H9 (cell line): Measurements from ENCODE around the gene CD300E. TPM values are rescaled to one million over a fixed set of nuclear protein-coding genes. Genes with fewer than 3 reads are reported as not detected.

Experiments used
- DNase-seq: peaks from one replicate; pipeline ENCODE4 v3.0.0-alpha.2; 2017
- H2AFZ ChIP-seq: one replicate; pipeline ENCODE4 v1.6.1; 2013; ENCODE audit warnings: mild to moderate bottlenecking, low read length, control low read depth, moderate library complexity
- H2AK5ac ChIP-seq: 2 replicates; pipeline ENCODE4 v1.6.1; 2013; ENCODE audit warnings: low read length, control low read depth, mixed read lengths; ENCODE audit not compliant: insufficient read length
- H2BK120ac ChIP-seq: one replicate; pipeline ENCODE4 v1.6.1; 2013; ENCODE audit warnings: low read depth, mild to moderate bottlenecking, low read length, control low read depth, inconsistent platforms; ENCODE audit not compliant: poor library complexity, severe bottlenecking
- H2BK12ac ChIP-seq: 2 replicates; pipeline ENCODE4 v1.6.1; 2013; ENCODE audit warnings: low read length, control low read depth, mixed read lengths, low read depth; ENCODE audit not compliant: insufficient read length
- H2BK15ac ChIP-seq: 2 replicates; pipeline ENCODE4 v1.6.1; 2013; ENCODE audit warnings: low read depth, low read length, control low read depth
- H2BK20ac ChIP-seq: one replicate; pipeline ENCODE4 v1.6.1; 2013; ENCODE audit warnings: low read depth, mild to moderate bottlenecking, low read length, control low read depth, inconsistent platforms; ENCODE audit not compliant: poor library complexity, severe bottlenecking
- H2BK5ac ChIP-seq: 2 replicates; pipeline ENCODE4 v1.6.1; 2013; ENCODE audit warnings: low read length, control low read depth, mixed read lengths; ENCODE audit not compliant: insufficient read length
- H3K14ac ChIP-seq: 2 replicates; pipeline ENCODE4 v1.6.1; 2013; ENCODE audit warnings: low read length, control low read depth; ENCODE audit not compliant: insufficient read depth
- H3K18ac ChIP-seq: 2 replicates; pipeline ENCODE4 v1.6.1; 2013; ENCODE audit warnings: low read depth, mild to moderate bottlenecking, mixed read lengths, low read length, control low read depth; ENCODE audit not compliant: insufficient read length
- H3K23ac ChIP-seq: 2 replicates; pipeline ENCODE4 v1.6.1; 2013; ENCODE audit warnings: low read length, control low read depth, mixed read lengths, low read depth; ENCODE audit not compliant: insufficient read length
- H3K23me2 ChIP-seq: 2 replicates; pipeline ENCODE4 v1.6.1; 2013; ENCODE audit warnings: low read depth, mild to moderate bottlenecking, mixed read lengths, low read length, control low read depth; ENCODE audit not compliant: insufficient read length, poor library complexity, severe bottlenecking
- H3K27ac ChIP-seq: 2 replicates; pipeline ENCODE4 v1.5.1; 2013; ENCODE audit warnings: low read length, control low read depth, mixed read lengths, low read depth; ENCODE audit not compliant: insufficient read length
- H3K27me3 ChIP-seq: 2 replicates; pipeline ENCODE4 v1.6.1; 2013; ENCODE audit warnings: low read length, control low read depth, inconsistent platforms; ENCODE audit not compliant: insufficient read depth
- H3K4ac ChIP-seq: 2 replicates; pipeline ENCODE4 v1.6.1; 2013; ENCODE audit warnings: low read depth, mild to moderate bottlenecking, control low read depth, inconsistent platforms, low read length, moderate library complexity
- H3K4me1 ChIP-seq: 2 replicates; pipeline ENCODE4 v1.6.1; 2013; ENCODE audit warnings: low read length, control low read depth, inconsistent platforms; ENCODE audit not compliant: insufficient read depth
- H3K4me2 ChIP-seq: 2 replicates; pipeline ENCODE4 v1.6.1; 2013; ENCODE audit warnings: low read length, control low read depth, mixed read lengths; ENCODE audit not compliant: insufficient read length, insufficient read depth
- H3K56ac ChIP-seq: 2 replicates; pipeline ENCODE4 v1.6.1; 2013; ENCODE audit warnings: low read depth, mild to moderate bottlenecking, mixed read lengths, low read length, control low read depth; ENCODE audit not compliant: insufficient read length
- H3K79me1 ChIP-seq: 2 replicates; pipeline ENCODE4 v1.6.1; 2013; ENCODE audit warnings: low read depth, mild to moderate bottlenecking, moderate library complexity, low read length, control low read depth, inconsistent platforms; ENCODE audit not compliant: insufficient read depth, poor library complexity, severe bottlenecking
- H3K79me2 ChIP-seq: 2 replicates; pipeline ENCODE4 v1.6.1; 2013; ENCODE audit warnings: low read length, control low read depth, inconsistent platforms; ENCODE audit not compliant: insufficient read depth
- H3K9ac ChIP-seq: 2 replicates; pipeline ENCODE4 v1.6.1; 2013; ENCODE audit warnings: low read length, control low read depth, mixed read lengths; ENCODE audit not compliant: insufficient read length; ENCODE audit errors: extremely low read depth
- H3K9me3 ChIP-seq: one replicate; pipeline ENCODE4 v1.6.1; 2013; ENCODE audit warnings: low read depth, low read length, inconsistent platforms; ENCODE audit not compliant: control insufficient read depth
- H3T11ph ChIP-seq: one replicate; pipeline ENCODE4 v1.6.1; 2013; ENCODE audit warnings: mild to moderate bottlenecking, low read length, control low read depth, inconsistent platforms
- H4K20me1 ChIP-seq: one replicate; pipeline ENCODE4 v1.6.1; 2013; ENCODE audit not compliant: control insufficient read depth, insufficient read length, insufficient read depth
- H4K5ac ChIP-seq: 2 replicates; pipeline ENCODE4 v1.6.1; 2013; ENCODE audit warnings: low read depth, mild to moderate bottlenecking, mixed read lengths, low read length, control low read depth; ENCODE audit not compliant: insufficient read length
- H4K8ac ChIP-seq: replicated peaks from 2 replicates; pipeline ENCODE4 v1.6.1; 2013; ENCODE audit warnings: low read length, control low read depth, mixed read lengths, low read depth; ENCODE audit not compliant: insufficient read length
- H4K91ac ChIP-seq: 2 replicates; pipeline ENCODE4 v1.6.1; 2013; ENCODE audit warnings: low read depth, mild to moderate bottlenecking, moderate library complexity, mixed read lengths, low read length, control low read depth; ENCODE audit not compliant: insufficient read length
- H3K27ac Mint-ChIP-seq, 3 experiments: 2 replicates in 2 of 3; 3 replicates in 1 of 3; pipeline ENCODE4 v1.8.0; 2020 to 2021; ENCODE audit warnings: mixed read lengths in 3 of 3, mild to moderate bottlenecking in 1 of 3, moderate library complexity in 1 of 3
- H3K27me3 Mint-ChIP-seq: 2 replicates; pipeline ENCODE4 v1.8.0; 2021; ENCODE audit warnings: low read depth, mild to moderate bottlenecking, moderate library complexity, mixed read lengths
- H3K36me3 Mint-ChIP-seq, 3 experiments: 2 replicates in 2 of 3; 3 replicates in 1 of 3; pipeline ENCODE4 v1.8.0; 2020 to 2021; ENCODE audit warnings: low read depth in 3 of 3, mixed read lengths in 3 of 3; ENCODE audit not compliant: insufficient read depth in 1 of 3
- H3K4me1 Mint-ChIP-seq, 2 experiments: 2 replicates each; pipeline ENCODE4 v1.8.0; 2020; ENCODE audit warnings: mixed read lengths in 2 of 2
- H3K4me3 Mint-ChIP-seq, 2 experiments: 2 replicates in 1 of 2; 3 replicates in 1 of 2; pipeline ENCODE4 v1.8.0; 2020 to 2021; ENCODE audit warnings: mild to moderate bottlenecking in 2 of 2, mixed read lengths in 2 of 2, moderate library complexity in 1 of 2
- H3K9me3 Mint-ChIP-seq, 2 experiments: 2 replicates in 1 of 2; 3 replicates in 1 of 2; pipeline ENCODE4 v1.8.0; 2020; ENCODE audit warnings: mild to moderate bottlenecking in 2 of 2, mixed read lengths in 2 of 2, moderate library complexity in 1 of 2
- CTCF ChIP-seq: fragments of 200-600 bp; sonication (generic); conservative IDR thresholded peaks from 3 replicates; pipeline ENCODE4 v1.8.0; 2021; ENCODE audit warnings: antibody characterized with exemption, mild to moderate bottlenecking
- WGBS: extraction: QIAGEN DNeasy Blood & Tissue Kit; methylation state at CpG from one replicate; pipeline ENCODE4 v1.1.7; 2013; ENCODE audit warnings: missing lambda C conversion rate, low lambda C conversion rate, mixed read lengths; ENCODE audit not compliant: insufficient read length; ENCODE audit errors: extremely low coverage; 5-methylcytosine and 5-hydroxymethylcytosine counted together
- total RNA-seq: library from RNA; stranded (reverse); gene quantifications from 2 replicates; pipeline ENCODE4 v1.2.1, GENCODE V29; 2021

Gene CD300E
- total RNA-seq, 1 experiment from 2014 or later = not detected

GRCh38 chr17:74561586-74561985 is 62.0 kb downstream of the CD300E start:
- Histone ChIP-seq H2BK15ac (no peak overlapping the region), H4K91ac (no peak overlapping the region), H2BK12ac (no peak overlapping the region), H2AFZ (no peak overlapping the region), H3K18ac (no peak overlapping the region), H2AK5ac (no peak overlapping the region), H3K9ac (no peak overlapping the region), H3K4ac (no peak overlapping the region), H4K5ac (no peak overlapping the region), H3K14ac (no peak overlapping the region), H3K79me1 (no peaks in the 10 kb centered on the region), H2BK120ac (no peak overlapping the region), H2BK5ac (no peak overlapping the region), H3K23ac (no peak overlapping the region), H4K20me1 (no peaks in the 10 kb centered on the region), H3K56ac (no peak overlapping the region), H3K27ac (no peak overlapping the region), H3T11ph (no peak overlapping the region), H3K79me2 (no peaks in the 10 kb centered on the region), H3K9me3 (peaks cover 9% of the 10 kb centered on the region), H3K27me3 (0 out of 2 replicates have a peak, but pooled peaks cover 2% of the 10 kb centered on the region), H2BK20ac (no peak overlapping the region), H3K4me1 (peaks cover 2% of the 10 kb centered on the region; the same call in 1 of the 2 replicates), H3K23me2 (no peaks in the 10 kb centered on the region), H4K8ac (no peak overlapping the region), H3K4me2 (no peak overlapping the region)
- no peak for TF ChIP-seq CTCF
- H3K9me3 Mint-ChIP-seq = peaks cover 19 to 31% of the 10 kb centered on the region in 2 experiments
- WGBS = no CpG with 5 or more reads among the region's 3 CpGs
- peaks cover 47% of the 10 kb centered on the region for H3K27me3 Mint-ChIP-seq
- peaks cover 16 to 20% of the 10 kb centered on the region in 2 experiments for H3K4me1 Mint-ChIP-seq
- H3K36me3 Mint-ChIP-seq = peaks cover 12 to 22% (median 14%) of the 10 kb centered on the region in 3 experiments
- no peak overlapping the region for H3K27ac Mint-ChIP-seq
- H3K4me3 Mint-ChIP-seq = no peak overlapping the region
- no peak for DNase-seq

Other genes starting within 250 kb of the CD300E start
- gene GPRC5C, start 191.7 kb downstream of the CD300E start, total RNA-seq = 15.2 and 15.5 TPM in 2 replicates
- gene CD300A, start 157.1 kb downstream of the CD300E start, total RNA-seq = not detected in 2 replicates
- gene CD300LB, start 92.3 kb downstream of the CD300E start, total RNA-seq = not detected in 2 replicates
- not detected in 2 replicates for gene CD300C, start 77.6 kb downstream of the CD300E start, total RNA-seq
- gene CD300H, start 56.2 kb downstream of the CD300E start, total RNA-seq = not detected in 2 replicates
- gene CD300LD, start 31.5 kb downstream of the CD300E start, total RNA-seq = not detected in 2 replicates
- not detected in 2 replicates for gene CD300LF, start 89.2 kb upstream of the CD300E start, total RNA-seq
- gene RAB37, start 113.5 kb upstream of the CD300E start, total RNA-seq = 2.5 and 3.6 TPM in 2 replicates
- gene NHERF1, start 124.9 kb upstream of the CD300E start, total RNA-seq = 74.4 and 78.7 TPM in 2 replicates
- gene NAT9, start 152.6 kb upstream of the CD300E start, total RNA-seq = 53.5 and 63.5 TPM in 2 replicates
- 0.13 and 0.44 TPM in 2 replicates for gene GRIN2C, start 236.1 kb upstream of the CD300E start, total RNA-seq
- 39.7 and 43.2 TPM in 2 replicates for gene FDXR, start 249.3 kb upstream of the CD300E start, total RNA-seq